ENCODE measurements around the gene STK32B. TPM values are rescaled to one million over a fixed set of nuclear protein-coding genes. Genes with fewer than 3 reads are reported as not detected.

The STK32B gene
- total RNA-seq, 1 donor from 2014 or later: 0.56 TPM

GRCh38 chr4:5200513-5200912 lies 149.2 kb downstream of the STK32B start:
- no peaks in the 10 kb centered on the region for H3K4me1 Mint-ChIP-seq (ENCODE audit: unreplicated experiment)
- DNase-seq (ENCODE audit: low spot score): no peak
- H3K36me3 Mint-ChIP-seq (ENCODE audit: low read depth, unreplicated experiment): peaks cover 10% of the 10 kb centered on the region
- H3K27me3 Mint-ChIP-seq (ENCODE audit: unreplicated experiment): peaks cover 1% of the 10 kb centered on the region
- no peaks in the 10 kb centered on the region for H3K9me3 Mint-ChIP-seq (ENCODE audit: unreplicated experiment)
- TF ChIP-seq, protein P1, sequence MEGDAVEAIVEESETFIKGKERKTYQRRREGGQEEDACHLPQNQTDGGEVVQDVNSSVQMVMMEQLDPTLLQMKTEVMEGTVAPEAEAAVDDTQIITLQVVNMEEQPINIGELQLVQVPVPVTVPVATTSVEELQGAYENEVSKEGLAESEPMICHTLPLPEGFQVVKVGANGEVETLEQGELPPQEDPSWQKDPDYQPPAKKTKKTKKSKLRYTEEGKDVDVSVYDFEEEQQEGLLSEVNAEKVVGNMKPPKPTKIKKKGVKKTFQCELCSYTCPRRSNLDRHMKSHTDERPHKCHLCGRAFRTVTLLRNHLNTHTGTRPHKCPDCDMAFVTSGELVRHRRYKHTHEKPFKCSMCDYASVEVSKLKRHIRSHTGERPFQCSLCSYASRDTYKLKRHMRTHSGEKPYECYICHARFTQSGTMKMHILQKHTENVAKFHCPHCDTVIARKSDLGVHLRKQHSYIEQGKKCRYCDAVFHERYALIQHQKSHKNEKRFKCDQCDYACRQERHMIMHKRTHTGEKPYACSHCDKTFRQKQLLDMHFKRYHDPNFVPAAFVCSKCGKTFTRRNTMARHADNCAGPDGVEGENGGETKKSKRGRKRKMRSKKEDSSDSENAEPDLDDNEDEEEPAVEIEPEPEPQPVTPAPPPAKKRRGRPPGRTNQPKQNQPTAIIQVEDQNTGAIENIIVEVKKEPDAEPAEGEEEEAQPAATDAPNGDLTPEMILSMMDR (IDR thresholded peaks at IDR 0.05; ENCODE audit: unreplicated experiment): no peak
- no peak overlapping the region for H3K4me3 Mint-ChIP-seq (ENCODE audit: unreplicated experiment)
- no peak overlapping the region for H3K27ac Mint-ChIP-seq (ENCODE audit: unreplicated experiment)

GRCh38 chr4:5203309-5203992 lies 152.2 kb downstream of the STK32B start:
- no peaks in the 10 kb centered on the region for H3K9me3 Mint-ChIP-seq (ENCODE audit: unreplicated experiment)
- no peak overlapping the region for H3K4me3 Mint-ChIP-seq (ENCODE audit: unreplicated experiment)
- peaks cover 2% of the 10 kb centered on the region for H3K27me3 Mint-ChIP-seq (ENCODE audit: unreplicated experiment)
- no peak overlapping the region for H3K27ac Mint-ChIP-seq (ENCODE audit: unreplicated experiment)
- TF ChIP-seq, protein P1 (IDR thresholded peaks at IDR 0.05; ENCODE audit: unreplicated experiment): no peak
- peaks cover 10% of the 10 kb centered on the region for H3K36me3 Mint-ChIP-seq (ENCODE audit: low read depth, unreplicated experiment)
- DNase-seq (ENCODE audit: low spot score): no peak
- no peaks in the 10 kb centered on the region for H3K4me1 Mint-ChIP-seq (ENCODE audit: unreplicated experiment)

- Mint-ChIP-seq H3K9me3 (ENCODE audit: unreplicated experiment) (no peaks in the 10 kb centered on the region), H3K4me3 (ENCODE audit: unreplicated experiment) (no peak overlapping the region), H3K4me1 (ENCODE audit: unreplicated experiment) (no peaks in the 10 kb centered on the region), H3K27ac (ENCODE audit: unreplicated experiment) (no peak overlapping the region), H3K27me3 (ENCODE audit: unreplicated experiment) (peaks cover 2% of the 10 kb centered on the region), H3K36me3 (ENCODE audit: low read depth, unreplicated experiment) (peaks cover 10% of the 10 kb centered on the region)
- DNase-seq (ENCODE audit: low spot score): no peak
- TF ChIP-seq, protein P1 (IDR thresholded peaks at IDR 0.05; ENCODE audit: unreplicated experiment): no peak
Observed at GRCh38 chr4:5203993-5204310, 152.7 kb downstream of the STK32B start.

- H3K27ac Mint-ChIP-seq (ENCODE audit: unreplicated experiment): no peak overlapping the region
- H3K4me1 Mint-ChIP-seq (ENCODE audit: unreplicated experiment): no peaks in the 10 kb centered on the region
- no peak overlapping the region for H3K4me3 Mint-ChIP-seq (ENCODE audit: unreplicated experiment)
- peaks cover 10% of the 10 kb centered on the region for H3K36me3 Mint-ChIP-seq (ENCODE audit: low read depth, unreplicated experiment)
- H3K27me3 Mint-ChIP-seq (ENCODE audit: unreplicated experiment): peaks cover 2% of the 10 kb centered on the region
- H3K9me3 Mint-ChIP-seq (ENCODE audit: unreplicated experiment): no peaks in the 10 kb centered on the region
- DNase-seq (ENCODE audit: low spot score): no peak
- TF ChIP-seq, protein P1 (IDR thresholded peaks at IDR 0.05; ENCODE audit: unreplicated experiment): no peak
Observed at GRCh38 chr4:5204781-5205180, 153.5 kb downstream of the STK32B start.

- DNase-seq (ENCODE audit: low spot score): no peak
- no peak overlapping the region for H3K27ac Mint-ChIP-seq (ENCODE audit: unreplicated experiment)
- H3K27me3 Mint-ChIP-seq (ENCODE audit: unreplicated experiment): peaks cover 2% of the 10 kb centered on the region
- no peaks in the 10 kb centered on the region for H3K4me1 Mint-ChIP-seq (ENCODE audit: unreplicated experiment)
- TF ChIP-seq, protein P1 (IDR thresholded peaks at IDR 0.05; ENCODE audit: unreplicated experiment): no peak
- no peak overlapping the region for H3K4me3 Mint-ChIP-seq (ENCODE audit: unreplicated experiment)
- peaks cover 10% of the 10 kb centered on the region for H3K36me3 Mint-ChIP-seq (ENCODE audit: low read depth, unreplicated experiment)
- no peaks in the 10 kb centered on the region for H3K9me3 Mint-ChIP-seq (ENCODE audit: unreplicated experiment)
Observed at GRCh38 chr4:5206016-5206790, 154.9 kb downstream of the STK32B start.
